RWPE2 (cell line): ENCODE measurements around the gene CEP72.
A peak's percentile ranks its signal among the peaks of the same experiment; 100 is the strongest.

Experiments
- ATAC-seq: fragments of 200-7000 bp; cut with Tn5 transposase; 3 replicates; pipeline ENCODE4 v1.9.1; 2021; ENCODE audit warnings: low read depth
- DNase-seq: peaks from one replicate; pipeline ENCODE4 v3.0.0-alpha.2; 2020; ENCODE audit warnings: low spot score
- H3K27ac ChIP-seq: fragments of 450-650 bp; 2 replicates; pipeline ENCODE4 v1.5.1; 2017; ENCODE audit warnings: mild to moderate bottlenecking; ENCODE audit not compliant: poor library complexity, severe bottlenecking
- H3K27me3 ChIP-seq: fragments of 250-450 bp; sonication (Bioruptor Pico); 2 replicates; pipeline ENCODE4 v1.5.1; 2021; ENCODE audit warnings: mild to moderate bottlenecking, moderate library complexity; ENCODE audit not compliant: insufficient read depth, poor library complexity, severe bottlenecking
- H3K36me3 ChIP-seq: fragments of 250-450 bp; sonication (Bioruptor Pico); 2 replicates; pipeline ENCODE4 v1.5.1; 2020; ENCODE audit warnings: low read depth, mild to moderate bottlenecking, moderate library complexity
- H3K4me1 ChIP-seq: fragments of 250-450 bp; sonication (Bioruptor Pico); 2 replicates; pipeline ENCODE4 v1.5.1; 2021; ENCODE audit warnings: mild to moderate bottlenecking, moderate library complexity; ENCODE audit not compliant: insufficient read depth, poor library complexity, severe bottlenecking
- H3K4me3 ChIP-seq: fragments of 250-450 bp; sonication (Bioruptor Pico); 2 replicates; pipeline ENCODE4 v1.5.1; 2021; ENCODE audit warnings: mild to moderate bottlenecking, moderate library complexity; ENCODE audit not compliant: severe bottlenecking
- H3K9me3 ChIP-seq: fragments of 250-450 bp; sonication (Bioruptor Pico); 2 replicates; pipeline ENCODE4 v1.5.1; 2021; ENCODE audit warnings: mild to moderate bottlenecking, moderate library complexity; ENCODE audit not compliant: severe bottlenecking
- CTCF ChIP-seq: fragments of 450-650 bp; IDR thresholded peaks from one replicate; pipeline ENCODE4 v1.5.1; 2017; ENCODE audit warnings: mild to moderate bottlenecking, moderate library complexity; ENCODE audit not compliant: poor library complexity, severe bottlenecking

Gene CEP72

GRCh38 chr5:611731-612486 lies at the start of gene CEP72:
CEP72 (plus strand) TSS chr5:612340; CDS start chr5:612362, 22 bp downstream.
- Histone ChIP-seq H3K27me3 (no peaks in the 10 kb centered on the region), H3K9me3 (peaks cover 9% of the 10 kb centered on the region), H3K36me3 (peaks cover 22% of the 10 kb centered on the region), H3K27ac (peak within 1 kb of the TSS; percentile 51), H3K4me1 (peaks cover 5% of the 10 kb centered on the region), H3K4me3 (peak within 1 kb of the TSS; percentile 79)
- DNase-seq (peak; percentile 89), ATAC-seq (peak; percentile 83)
- TF ChIP-seq CTCF, result no peak

- Histone ChIP-seq H3K4me1 (peaks cover 5% of the 10 kb centered on the region), H3K27ac (no peak overlapping the region), H3K9me3 (peaks cover 10% of the 10 kb centered on the region), H3K36me3 (no peaks in the 10 kb centered on the region), H3K27me3 (peaks cover 44% of the 10 kb centered on the region), H3K4me3 (no peak overlapping the region)
- ATAC-seq (peak; percentile 72), DNase-seq (peak; percentile 63)
- TF ChIP-seq CTCF, result no peak
Measured at GRCh38 chr5:565782-566440, 46.2 kb upstream of the CEP72 start.

- Histone ChIP-seq H3K36me3 (no peaks in the 10 kb centered on the region), H3K9me3 (peaks cover 10% of the 10 kb centered on the region), H3K4me3 (no peak overlapping the region), H3K4me1 (peaks cover 5% of the 10 kb centered on the region), H3K27ac (no peak overlapping the region), H3K27me3 (peaks cover 45% of the 10 kb centered on the region)
- DNase-seq (no peak), ATAC-seq (no peak)
- no peak for TF ChIP-seq CTCF
Measured at GRCh38 chr5:566636-567309, 45.4 kb upstream of the CEP72 start.

GRCh38 chr5:567664-568060 lies 44.5 kb upstream of the CEP72 start:
- no peak for TF ChIP-seq CTCF
- no peaks in the 10 kb centered on the region for H3K36me3 ChIP-seq
- no peak for ATAC-seq
- H3K27ac ChIP-seq, result no peak overlapping the region
- H3K9me3 ChIP-seq, result peaks cover 10% of the 10 kb centered on the region
- peaks cover 54% of the 10 kb centered on the region for H3K27me3 ChIP-seq
- H3K4me1 ChIP-seq, result peaks cover 5% of the 10 kb centered on the region
- no peak for DNase-seq
- H3K4me3 ChIP-seq, result no peak overlapping the region
